Inferior parietal cortex (tissue), 1 donor: ENCODE results near the gene GPR55.

Experiments used
- DNase-seq: peaks from one replicate; pipeline ENCODE4 v3.0.0-alpha.2; 2016; ENCODE audit errors: extremely low spot score

GPR55 gene

DNA sequence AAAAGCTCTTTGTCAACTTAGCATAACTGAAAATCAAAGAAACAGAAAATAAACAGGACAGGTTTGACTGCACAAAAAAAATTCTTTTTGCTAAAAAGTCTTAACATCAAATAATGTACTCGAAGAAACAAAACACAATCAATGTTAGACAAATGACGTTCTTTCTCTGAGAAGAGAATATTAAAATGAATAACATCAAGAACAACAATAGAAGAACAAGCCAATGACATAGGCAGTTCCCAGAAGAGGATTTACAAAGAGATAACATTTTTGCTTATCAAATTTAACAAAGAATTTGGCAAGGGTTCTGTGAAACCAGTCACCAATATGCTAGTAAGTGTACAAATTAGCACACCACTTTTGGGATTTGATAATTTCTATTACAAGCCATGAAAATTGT lies 5.8 kb downstream of the GPR55 start:
- no peak for DNase-seq

DNA sequence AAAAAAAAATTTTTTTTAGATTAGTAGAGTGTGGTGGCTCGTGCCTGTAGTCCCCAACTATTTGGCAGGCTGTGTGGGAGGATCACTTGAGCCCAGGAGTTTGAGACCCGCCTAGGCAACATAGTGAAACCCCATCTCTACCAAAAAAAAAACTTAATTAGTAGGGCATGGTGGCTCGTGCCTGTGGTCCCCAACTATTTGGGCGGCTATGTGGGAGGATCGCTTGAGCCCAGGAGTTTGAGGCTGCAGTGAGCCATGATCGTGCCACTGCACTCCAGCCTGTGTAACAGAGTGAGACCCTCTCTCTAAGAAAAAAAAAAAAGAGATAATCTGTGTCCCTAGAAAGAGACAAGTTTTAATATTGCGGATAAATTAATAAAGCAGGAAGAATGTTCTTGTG lies 8.8 kb downstream of the GPR55 start:
- DNase-seq, result no peak

DNA sequence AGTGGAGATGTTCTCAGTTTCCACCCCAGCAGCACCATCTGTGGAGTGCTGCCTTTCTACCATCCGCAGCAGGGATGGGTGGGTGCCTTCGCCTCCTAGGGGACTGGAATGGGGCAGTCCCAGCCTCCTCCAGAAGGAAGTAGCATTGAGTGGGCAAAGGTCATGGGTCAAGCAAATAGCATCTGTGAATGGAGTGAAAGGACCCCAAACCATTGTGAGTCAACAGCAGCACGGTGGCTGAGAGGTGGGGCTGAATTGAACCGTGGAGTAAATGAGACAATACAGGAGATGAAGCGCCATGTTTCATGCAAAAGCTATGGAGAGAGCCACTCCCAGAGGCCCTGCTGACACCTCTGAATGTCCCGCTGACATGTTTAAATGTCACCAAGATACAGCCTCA lies 9.7 kb downstream of the GPR55 start:
- no peak for DNase-seq

DNA sequence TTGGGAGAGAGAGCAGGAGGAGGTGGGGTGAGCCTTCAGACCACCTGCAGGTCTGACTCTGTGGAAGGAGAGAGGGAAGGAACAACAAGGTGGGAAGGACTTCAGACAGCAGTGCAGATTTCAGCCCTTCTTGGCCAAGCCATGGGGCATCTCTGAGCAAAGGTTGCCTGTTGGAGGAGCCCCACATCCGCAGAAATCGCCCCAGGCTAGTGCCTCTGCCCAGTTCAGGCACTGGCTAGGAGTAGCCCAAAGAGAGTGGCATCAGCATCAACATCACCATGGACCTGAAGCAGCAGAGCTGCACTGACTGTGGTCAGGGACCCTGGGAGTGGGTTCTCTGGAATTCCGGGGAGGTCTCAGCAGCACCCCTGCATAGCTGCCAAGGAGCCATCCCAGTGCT lies 10.2 kb downstream of the GPR55 start:
- DNase-seq, result no peak

DNA sequence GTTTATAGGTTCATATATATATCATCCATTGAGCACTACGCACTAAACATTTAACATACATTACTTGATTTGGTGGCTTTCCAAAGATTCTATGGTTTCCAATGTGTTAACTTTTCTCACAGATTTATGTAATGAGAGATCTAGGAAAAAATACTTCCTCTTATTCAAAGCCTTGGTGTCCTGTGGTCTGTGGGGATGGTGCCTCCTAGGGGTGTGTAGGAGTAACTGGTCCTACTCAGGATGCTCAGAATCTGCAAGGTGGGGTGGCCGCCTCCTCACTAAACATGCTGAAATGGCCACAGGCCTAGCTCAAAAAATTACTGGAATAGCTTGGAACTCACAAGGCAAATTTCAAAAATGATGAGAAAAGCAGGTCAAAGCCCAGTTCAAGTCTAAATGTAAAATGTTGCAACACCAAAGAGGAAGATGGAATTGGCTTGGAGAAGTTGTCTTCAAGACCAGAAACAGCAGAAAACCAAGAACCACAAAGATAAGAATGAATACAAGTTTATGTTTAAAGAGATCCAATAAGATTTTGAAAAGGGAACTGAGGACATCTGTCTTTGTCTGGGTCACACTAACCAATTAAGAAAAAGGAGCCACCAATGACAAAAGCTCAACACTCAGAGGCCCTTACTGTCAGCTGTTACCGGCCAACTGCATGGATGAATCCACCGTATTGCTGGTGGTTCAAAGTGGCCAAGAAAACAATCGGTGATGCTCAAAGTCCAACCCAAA lies 11.5 kb downstream of the GPR55 start:
- DNase-seq, result peak; percentile 41

DNA sequence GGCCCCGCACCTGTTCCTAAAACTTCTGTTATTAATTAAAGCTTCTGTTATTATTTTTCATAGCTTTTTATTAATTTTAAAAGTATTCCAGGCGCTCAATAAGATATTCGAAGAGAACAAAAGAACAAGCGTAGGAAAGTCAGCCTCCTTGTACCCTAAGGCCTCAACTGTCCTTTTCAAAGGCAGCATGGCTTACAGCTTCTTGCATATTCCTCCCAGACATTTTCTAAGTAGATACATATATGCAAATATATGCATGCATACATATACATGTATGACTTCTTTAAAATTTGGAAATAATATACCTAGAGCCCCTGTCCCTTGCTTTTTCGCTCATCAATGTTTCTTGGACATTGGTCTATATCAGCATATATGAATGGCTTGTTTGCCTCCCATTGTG lies 12.3 kb downstream of the GPR55 start:
- DNase-seq, result no peak

DNA sequence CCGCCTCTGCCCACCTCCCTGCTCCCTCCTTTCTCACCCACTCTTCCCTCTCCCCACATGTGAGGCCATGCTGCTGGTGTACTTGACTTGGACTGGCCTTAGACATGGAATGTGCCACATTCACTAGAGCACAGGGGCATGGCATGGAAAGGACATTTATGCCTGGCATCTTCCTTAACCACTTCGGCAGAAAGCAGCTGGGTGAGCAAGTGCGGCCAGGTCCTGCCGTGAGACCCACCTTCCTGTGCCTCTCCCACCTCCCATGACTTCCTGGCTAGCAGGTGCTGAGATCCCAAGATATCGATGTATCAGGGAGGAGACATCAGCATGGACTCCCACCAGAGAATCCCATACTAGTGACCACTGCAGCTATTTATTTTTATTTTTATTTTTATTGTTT lies 13.0 kb downstream of the GPR55 start:
- no peak for DNase-seq

DNA sequence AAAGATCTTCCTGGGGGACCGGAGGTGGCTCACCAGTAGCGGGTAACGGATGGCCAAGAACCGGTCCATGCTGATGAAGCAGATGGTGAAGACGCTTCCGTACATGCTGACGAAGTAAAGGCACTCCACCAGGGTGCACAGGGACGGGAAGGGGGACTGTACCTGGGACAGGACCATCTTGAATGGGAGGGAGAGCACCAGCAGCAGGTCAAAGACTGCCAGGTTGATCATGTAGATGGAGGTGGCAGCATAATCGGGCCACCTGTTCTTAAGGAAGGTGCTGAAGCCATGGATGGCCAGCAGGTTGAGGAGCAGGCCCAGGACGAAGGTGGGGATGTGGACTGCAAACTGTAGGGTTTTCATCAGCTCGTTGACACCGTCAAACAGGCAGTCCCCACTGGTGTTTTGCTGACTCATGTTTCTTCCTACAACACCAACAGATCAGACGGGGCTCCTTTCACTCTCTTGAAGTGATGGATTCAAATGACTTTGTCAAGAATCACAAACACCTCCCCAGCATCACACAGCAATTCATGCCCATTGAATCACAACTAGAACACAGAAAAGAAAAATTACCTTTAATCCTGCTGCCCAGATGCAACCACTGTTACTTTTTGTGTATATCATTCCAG lies 14.4 kb downstream of the GPR55 start:
- DNase-seq, result no peak

DNA sequence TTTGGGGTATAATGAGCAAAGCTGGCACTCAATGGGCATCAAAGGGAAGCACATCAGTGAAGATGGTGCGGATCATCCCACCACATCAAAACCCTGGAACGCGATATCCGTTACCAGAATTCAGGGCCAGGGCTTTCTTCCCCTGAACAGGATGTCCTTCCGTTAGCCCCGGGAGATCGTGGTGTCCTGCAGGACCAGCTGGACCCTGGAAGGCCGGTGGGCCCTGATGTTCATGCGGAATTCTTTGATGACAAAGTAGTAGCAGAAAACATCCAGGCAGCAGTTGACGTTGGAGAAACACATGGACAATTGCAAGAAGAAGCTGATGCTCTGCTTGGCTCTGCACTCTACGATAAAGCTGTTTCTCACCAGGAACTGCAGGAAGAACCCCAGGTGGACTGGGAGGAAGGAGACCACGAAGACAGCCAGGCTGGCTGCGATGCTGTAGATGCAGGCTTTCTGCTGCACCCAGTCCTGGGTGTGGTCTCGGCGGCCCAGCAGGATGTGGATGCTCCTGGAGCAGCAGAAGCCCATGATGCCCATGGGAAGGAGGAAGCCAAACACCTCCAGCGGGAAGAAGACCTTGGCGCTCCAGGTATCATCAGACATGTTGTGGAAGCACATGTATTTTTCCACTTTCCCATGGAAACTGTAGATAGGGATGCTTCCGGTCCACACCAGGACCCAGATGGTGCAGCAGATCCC lies 15.0 kb downstream of the GPR55 start:
- no peak for DNase-seq

DNA sequence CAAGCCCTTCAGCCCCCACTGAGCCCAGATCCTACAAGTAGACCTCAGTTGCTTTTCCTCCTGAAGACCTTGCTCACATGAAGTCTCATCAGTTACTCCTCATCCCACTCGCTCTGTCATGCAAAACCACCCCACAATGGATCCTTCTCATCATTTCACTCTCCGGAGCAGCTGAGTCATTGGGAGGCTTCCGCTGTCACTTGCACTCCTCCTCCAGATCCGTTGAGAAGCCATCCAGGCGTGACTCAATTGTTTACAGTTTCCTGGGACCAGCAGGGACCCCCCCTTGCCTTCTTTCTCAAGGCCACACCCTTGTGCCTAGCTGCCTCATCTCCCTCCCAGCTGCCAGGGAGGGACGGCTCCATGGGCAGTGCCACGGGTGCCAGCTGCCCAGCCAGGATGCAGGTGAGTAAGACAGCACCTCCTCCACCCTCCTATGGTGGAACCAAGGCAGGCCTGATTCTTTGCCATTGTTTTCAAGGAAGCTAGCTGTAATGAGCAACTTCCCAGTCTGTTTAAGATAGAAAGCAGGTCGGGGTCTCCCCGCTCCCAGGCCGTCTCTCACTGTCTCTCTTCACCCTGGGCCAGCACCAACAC lies 16.3 kb downstream of the GPR55 start:
- peak; percentile 42 for DNase-seq

DNA sequence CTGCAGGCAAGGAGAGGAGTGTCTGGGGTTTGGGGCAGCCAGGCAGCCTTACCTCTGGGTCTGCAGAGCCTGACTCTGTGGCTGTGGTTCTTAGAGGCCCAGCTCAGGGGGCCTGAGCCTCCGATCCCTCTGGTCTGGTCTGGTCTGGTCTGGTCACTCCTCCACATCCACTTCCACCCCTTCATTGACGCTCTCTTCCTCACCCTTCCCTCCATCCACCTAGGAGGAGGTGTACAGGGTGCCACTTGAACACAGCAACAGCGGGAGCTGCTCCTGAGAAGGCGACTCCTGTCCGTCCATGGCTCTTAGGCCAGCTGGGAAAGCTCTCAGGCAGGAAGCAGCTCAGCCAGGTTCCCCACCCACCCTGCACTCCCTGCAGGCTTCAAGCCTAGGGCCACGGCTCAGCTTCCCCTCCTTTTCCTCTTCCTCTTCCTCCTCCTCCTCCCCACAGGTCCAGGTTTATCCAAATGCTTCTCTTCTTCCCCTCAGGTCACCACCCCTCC lies 16.9 kb downstream of the GPR55 start:
- no peak for DNase-seq

DNA sequence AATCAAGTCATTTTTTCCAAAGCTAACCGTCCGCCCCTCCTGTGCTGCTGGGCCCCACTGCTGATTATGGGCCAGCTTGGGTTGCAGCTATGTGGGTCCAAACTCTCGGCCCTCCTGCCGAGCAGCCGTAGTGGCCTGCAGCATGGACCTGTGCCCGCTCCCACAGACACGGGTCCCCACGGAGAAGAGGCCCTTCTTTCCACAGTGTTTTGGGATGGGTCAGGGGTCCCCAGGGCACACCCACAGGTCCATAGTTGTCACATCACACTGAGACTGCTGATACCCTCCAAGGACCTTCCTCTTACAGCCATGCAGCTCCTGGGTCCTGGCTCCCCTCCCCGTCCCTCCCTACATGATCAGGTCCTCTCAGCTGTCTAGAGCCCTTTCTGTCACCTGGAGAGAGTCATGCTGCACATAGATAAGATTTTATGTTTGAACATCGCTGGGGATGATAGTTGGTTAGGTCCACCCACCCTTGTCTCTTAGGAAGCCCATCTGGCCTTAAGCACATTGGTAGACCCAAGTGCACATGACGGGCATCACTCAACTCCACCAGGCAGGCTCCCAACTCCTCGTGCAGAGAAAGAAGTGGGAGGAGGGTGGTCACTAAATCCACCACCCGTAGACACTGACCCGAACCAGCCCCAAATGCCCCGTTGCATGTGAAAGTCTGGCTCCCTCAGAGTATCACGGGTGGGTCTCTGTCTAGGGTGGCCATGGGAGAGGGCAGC lies 17.5 kb downstream of the GPR55 start:
- DNase-seq, result no peak

DNA sequence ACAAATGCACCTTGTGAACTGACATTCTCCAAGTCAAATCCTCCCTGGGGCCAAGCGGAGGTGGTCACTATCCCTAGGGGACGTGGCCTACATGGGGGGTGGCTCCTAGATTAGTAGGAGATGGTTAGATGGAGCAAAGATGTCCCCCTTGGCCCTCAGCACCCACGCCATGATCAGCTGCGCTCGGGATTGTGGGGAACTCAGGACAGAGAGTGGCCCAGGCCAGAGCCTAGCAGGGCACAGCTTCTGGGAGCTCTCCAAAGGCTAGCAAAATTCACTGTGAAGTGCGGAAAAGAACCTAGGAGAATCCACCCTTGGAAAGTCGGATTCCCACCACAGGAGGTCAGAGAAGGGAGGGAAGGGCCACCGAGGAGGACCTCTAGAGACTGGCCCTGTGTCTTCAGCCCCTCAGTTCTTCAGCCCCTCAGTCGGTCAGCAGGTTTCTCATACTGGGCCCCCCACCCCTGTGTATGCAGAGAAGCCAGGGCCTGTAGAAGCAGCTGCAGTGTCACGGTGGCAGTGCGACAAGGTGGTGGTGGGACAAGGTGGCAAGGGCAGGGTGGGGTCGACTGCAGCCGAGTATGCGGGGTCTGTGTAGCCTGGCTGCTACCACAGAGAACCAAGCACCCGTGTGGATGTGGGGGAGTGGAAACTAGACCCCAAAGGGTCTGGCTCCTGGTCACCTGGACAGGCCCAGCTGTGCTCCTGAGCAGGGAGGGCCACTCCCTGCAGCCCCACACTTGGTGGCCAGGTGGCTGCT lies 18.4 kb downstream of the GPR55 start:
- no peak for DNase-seq

DNA sequence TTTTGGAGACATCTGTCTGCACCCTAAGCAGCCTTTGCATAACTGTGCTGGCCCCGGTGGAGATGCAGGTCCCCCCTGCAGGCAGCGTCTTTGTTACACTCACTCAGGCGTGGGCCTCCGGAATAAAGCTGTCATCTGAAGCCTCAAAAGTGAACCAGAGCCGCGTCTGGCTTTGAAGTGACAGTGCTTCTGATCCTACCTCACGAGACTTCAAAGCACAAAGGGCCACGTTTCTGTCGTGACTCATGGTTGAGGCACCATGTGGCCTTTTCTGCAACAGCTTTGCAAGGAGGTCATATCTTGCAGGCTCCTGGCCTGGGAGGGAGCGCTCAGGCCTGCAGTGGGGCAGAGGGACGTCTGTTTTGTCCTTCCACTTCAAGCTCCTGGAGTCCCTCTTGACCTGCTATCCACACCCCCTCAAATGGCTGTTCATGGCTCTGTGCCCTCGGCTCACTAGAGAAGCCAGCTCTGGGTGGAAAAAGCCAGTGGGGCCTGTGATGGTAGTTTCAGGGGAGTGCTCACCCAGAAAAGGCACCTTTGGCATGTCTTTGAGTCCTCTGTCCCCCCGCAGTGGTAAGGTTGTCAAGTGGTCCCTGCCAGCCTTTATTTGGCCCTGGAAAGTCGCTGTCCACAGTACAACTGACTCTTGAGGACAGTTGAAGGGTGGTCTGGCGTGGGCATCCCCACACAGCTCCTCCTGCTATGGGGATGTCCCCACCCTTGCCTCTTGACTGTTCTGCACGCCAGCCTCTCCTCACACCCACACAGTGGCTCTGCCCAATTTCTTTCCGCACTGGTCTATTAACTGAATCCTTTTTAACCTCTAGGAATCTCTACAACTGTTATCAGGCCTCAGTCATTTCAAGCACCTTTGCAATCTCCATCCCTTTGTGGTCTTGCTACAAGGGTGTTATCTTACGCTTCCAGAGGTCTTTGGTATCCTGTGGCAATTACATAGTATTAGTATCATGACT lies 19.3 kb downstream of the GPR55 start:
- DNase-seq, result no peak

DNA sequence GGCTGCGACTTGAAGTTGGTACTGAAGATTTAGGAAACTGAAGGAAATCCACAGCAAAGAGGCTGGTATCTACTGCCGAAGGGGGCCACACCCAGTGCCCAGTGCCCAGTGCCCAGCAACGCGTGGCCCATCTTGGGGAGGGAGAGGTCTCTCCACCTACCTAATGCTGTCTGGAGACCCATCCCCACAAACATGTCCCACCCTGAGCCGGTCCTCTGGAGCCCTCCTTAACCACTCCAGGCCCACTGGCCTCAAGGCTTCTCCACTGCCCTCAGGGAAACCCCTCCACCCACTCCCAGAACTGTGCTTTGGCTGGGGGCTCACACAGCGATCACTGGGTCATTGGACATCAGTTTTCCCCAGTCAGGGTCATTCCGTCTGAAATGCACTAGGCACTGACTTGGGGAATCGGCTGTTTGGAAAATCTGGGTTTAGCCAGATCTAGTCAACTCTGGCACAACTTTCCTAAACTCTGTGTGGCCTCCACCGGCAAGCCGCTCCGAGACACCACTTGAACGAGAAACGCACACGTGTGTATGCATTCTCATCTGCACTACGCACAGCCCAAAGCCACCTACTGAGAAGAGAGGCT lies 20.1 kb downstream of the GPR55 start:
- no peak for DNase-seq

DNA sequence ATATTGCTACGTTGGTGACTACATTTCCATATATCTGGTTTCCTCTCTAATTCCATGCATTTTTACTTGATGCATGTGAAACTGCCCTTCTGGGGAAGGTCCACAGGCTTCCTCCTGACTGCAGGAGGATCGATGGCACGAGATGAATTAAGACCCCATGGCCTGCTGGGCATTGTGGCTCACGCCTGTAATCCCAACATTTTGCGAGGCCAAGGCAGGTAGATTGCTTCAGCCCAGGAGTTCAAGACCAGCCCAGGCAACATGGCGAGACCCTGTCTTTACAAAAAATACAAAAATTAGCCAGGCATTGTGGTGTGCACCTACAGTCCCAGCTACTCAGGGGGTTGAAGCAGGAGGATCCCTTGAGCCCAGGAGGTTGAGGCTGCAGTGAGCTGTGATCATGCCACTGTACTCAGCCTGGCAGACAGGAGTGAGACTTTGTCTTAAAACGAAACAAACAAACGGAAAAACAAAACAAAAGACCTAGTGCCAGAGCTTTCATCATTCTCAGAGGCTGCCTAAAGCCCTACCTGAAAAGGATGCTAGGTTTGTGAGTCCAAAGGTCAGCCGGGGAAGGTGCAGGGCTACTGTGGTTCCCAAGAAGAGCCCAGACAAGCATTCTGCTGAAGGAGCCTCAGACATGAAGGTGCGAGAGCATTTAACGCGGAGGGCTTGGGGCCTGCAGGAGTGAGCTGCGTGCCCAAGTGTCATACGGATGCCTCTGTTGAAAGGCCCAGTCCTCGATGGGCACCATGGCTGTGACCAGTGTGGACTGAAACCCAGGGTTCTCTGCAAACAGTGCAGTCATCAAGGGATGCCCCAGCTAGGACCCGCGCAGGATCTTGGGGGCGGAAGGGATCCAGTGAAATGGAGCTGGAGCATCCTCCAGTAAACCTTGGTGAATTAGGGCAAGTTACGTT lies 21.6 kb downstream of the GPR55 start:
- no peak for DNase-seq

DNA sequence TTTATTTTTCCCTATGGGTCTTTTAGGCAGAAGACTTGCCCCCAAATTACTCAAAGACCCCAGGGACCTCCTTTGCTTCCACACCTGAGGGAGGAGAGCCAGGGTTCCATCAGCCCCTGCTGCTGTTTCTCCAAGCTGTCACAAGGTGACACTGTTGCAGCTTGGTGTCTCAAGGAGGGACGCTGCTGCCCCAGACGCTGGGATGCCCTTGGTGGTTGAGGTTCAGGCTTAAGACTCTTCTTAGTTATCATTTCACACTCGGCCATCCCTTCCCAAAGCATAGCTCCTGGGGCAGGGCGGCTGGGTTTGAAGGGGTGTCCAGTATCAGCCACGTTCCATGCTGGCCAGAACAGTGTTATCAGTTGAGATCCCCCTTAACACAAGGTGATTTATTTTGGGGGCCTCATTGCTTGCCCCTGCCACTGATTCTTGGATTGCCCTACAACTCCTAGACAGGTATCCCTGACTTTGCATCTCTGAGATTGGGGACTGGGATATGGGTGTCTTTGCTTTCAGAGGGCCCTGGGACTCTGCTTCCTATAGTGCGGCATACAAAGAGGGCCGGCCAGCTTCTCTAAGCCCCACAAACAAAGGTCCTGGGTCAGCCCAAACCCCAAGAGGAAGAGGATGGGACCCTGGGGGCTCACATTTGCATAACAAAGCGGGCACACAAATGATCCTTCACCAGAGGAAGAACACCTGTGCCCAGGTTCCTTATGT lies 22.7 kb downstream of the GPR55 start:
- DNase-seq, result no peak

DNA sequence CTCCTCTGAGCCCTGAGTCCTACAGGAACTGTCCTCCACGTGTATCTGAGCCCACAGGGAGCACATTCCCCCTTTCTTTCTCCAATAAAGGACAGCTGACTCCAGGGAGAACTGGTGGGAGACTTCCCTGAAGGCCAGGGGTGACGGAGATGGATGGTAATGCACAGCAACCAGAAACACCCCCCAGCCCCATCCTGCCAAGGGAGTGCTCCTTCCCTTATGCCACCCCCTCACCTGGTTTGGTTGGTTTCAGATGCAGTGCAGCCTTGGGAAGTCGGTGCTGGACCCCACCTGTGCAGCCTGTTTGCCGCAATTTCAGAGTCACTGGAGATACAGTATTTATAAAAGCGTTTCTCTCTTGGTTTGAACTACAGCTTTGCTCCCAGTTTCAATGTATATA lies 24.0 kb downstream of the GPR55 start:
- no peak for DNase-seq
